HepG2 (cell line): Measurements from ENCODE around the gene GIPC3. TPM values are rescaled to one million over a fixed set of nuclear protein-coding genes. Genes with fewer than 3 reads are reported as not detected.

ENCODE experiments used
- ATF5 ChIP-seq: sonication (generic); formaldehyde crosslinking; IDR thresholded peaks from 2 replicates; pipeline ENCODE4 v1.4.0; 2020; ENCODE audit warnings: mild to moderate bottlenecking, low read depth, missing genetic modification reagents
- FOXK1 ChIP-seq: sonication (generic); formaldehyde crosslinking; IDR thresholded peaks from 2 replicates; pipeline ENCODE4 v1.4.0; 2020; ENCODE audit warnings: low read depth, missing genetic modification reagents, borderline replicate concordance
- GABPB1 ChIP-seq: IDR thresholded peaks from 2 replicates; pipeline ENCODE4 v1.6.1; 2016; ENCODE audit warnings: mild to moderate bottlenecking, missing genetic modification reagents, moderate library complexity, missing compliant biosample characterization
- HNF1B ChIP-seq: sonication (generic); formaldehyde crosslinking; IDR thresholded peaks from 2 replicates; pipeline ENCODE4 v1.5.1; 2020; ENCODE audit warnings: mild to moderate bottlenecking, moderate library complexity, missing genetic modification reagents
- ISL2 ChIP-seq: sonication (generic); formaldehyde crosslinking; IDR thresholded peaks from 2 replicates; pipeline ENCODE4 v1.5.0; 2020; ENCODE audit warnings: missing genetic modification reagents
- KLF13 ChIP-seq: sonication (generic); formaldehyde crosslinking; IDR thresholded peaks from 2 replicates; pipeline ENCODE4 v1.4.0; 2020; ENCODE audit warnings: mild to moderate bottlenecking, missing genetic modification reagents
- NR2C2 ChIP-seq: sonication (generic); formaldehyde crosslinking; IDR thresholded peaks from 2 replicates; pipeline ENCODE4 v1.4.0; 2020; ENCODE audit warnings: missing genetic modification reagents, mild to moderate bottlenecking, moderate library complexity, borderline replicate concordance
- PHF21A ChIP-seq: sonication (generic); formaldehyde crosslinking; IDR thresholded peaks from 2 replicates; pipeline ENCODE4 v1.5.0; 2020; ENCODE audit warnings: mild to moderate bottlenecking, missing genetic modification reagents
- POLR2AphosphoS5 ChIP-seq: IDR thresholded peaks from 2 replicates; pipeline ENCODE4 v1.6.1; 2012; ENCODE audit warnings: low read depth, low read length
- SALL1 ChIP-seq: sonication (generic); formaldehyde crosslinking; IDR thresholded peaks from 2 replicates; pipeline ENCODE4 v1.8.0; 2022; ENCODE audit warnings: mild to moderate bottlenecking, missing genetic modification reagents
- SMAD1 ChIP-seq: sonication (generic); formaldehyde crosslinking; IDR thresholded peaks from 2 replicates; pipeline ENCODE4 v1.4.0; 2020; ENCODE audit warnings: missing genetic modification reagents, low read depth, mild to moderate bottlenecking, borderline replicate concordance
- TARDBP ChIP-seq: sonication (generic); formaldehyde crosslinking; IDR thresholded peaks from 2 replicates; pipeline ENCODE4 v1.8.0; 2022; ENCODE audit warnings: mild to moderate bottlenecking, missing genetic modification reagents
- ZMYM4 ChIP-seq: sonication (generic); formaldehyde crosslinking; IDR thresholded peaks from 2 replicates; pipeline ENCODE4 v1.8.1; 2023; ENCODE audit warnings: mild to moderate bottlenecking, missing genetic modification reagents
- ZNF296 ChIP-seq: sonication (generic); formaldehyde crosslinking; conservative IDR thresholded peaks from 2 replicates; pipeline ENCODE4 v1.5.0; 2020; ENCODE audit warnings: mild to moderate bottlenecking, missing genetic modification reagents
- ZNF430 ChIP-seq: sonication (generic); formaldehyde crosslinking; IDR thresholded peaks from 2 replicates; pipeline ENCODE4 v1.9.0; 2021; ENCODE audit warnings: mild to moderate bottlenecking, missing genetic modification reagents
- ZNF503 ChIP-seq: sonication (generic); formaldehyde crosslinking; IDR thresholded peaks from 2 replicates; pipeline ENCODE4 v1.4.0; 2020; ENCODE audit warnings: missing genetic modification reagents
- ZNF614 ChIP-seq: IDR thresholded peaks from 2 replicates; pipeline ENCODE4 v1.6.1; 2018; ENCODE audit warnings: missing biosample characterization, missing genetic modification reagents, inconsistent platforms, borderline replicate concordance
- ZNF782 ChIP-seq: sonication (generic); formaldehyde crosslinking; IDR thresholded peaks from 2 replicates; pipeline ENCODE4 v1.4.0; 2020; ENCODE audit warnings: missing genetic modification reagents, mild to moderate bottlenecking, borderline replicate concordance
- ZSCAN31 ChIP-seq: sonication (generic); formaldehyde crosslinking; IDR thresholded peaks from 2 replicates; pipeline ENCODE4 v1.5.0; 2020; ENCODE audit warnings: low read depth, mild to moderate bottlenecking, missing genetic modification reagents
- polyA plus RNA-seq, 8 experiments: library from polyadenylated mRNA; depleted of rRNA in 3 of 8; stranded (reverse) in 7 of 8; unstranded in 1 of 8; fragments of >200 nt; fragmentation: Illumina TruSeq in 4 of 8; extraction: Trizol in 4 of 8; gene quantifications; 2 replicates each; pipeline versions ENCODE4 v1.2.1 to v1.2.3, GENCODE V29; 2011 to 2016; ENCODE audit warnings: low read depth in 4 of 8, missing spikeins in 1 of 8, mixed read lengths in 1 of 8; ENCODE audit not compliant: insufficient read depth in 1 of 8
- total RNA-seq, 5 experiments: library from RNA; depleted of rRNA; stranded (reverse); fragments of >200 nt; fragmentation: Illumina TruSeq; extraction: Trizol; gene quantifications; 2 replicates each; pipeline ENCODE4 v1.2.3, GENCODE V29; 2016; ENCODE audit warnings: low read depth in 1 of 5
- TF ChIP-seq, protein P1 (sequence below): sonication (generic); formaldehyde crosslinking; IDR thresholded peaks from 2 replicates; pipeline ENCODE4 v1.8.1; 2023; ENCODE audit warnings: mild to moderate bottlenecking, moderate library complexity, missing genetic modification reagents
- TF ChIP-seq, protein P2 (sequence below): sonication (generic); formaldehyde crosslinking; IDR thresholded peaks from 2 replicates; pipeline ENCODE4 v1.5.1; 2020; ENCODE audit warnings: missing genetic modification reagents, mild to moderate bottlenecking, borderline replicate concordance
- TF ChIP-seq, protein P3 (sequence below): sonication (generic); formaldehyde crosslinking; IDR thresholded peaks from 2 replicates; pipeline ENCODE4 v1.4.0; 2020; ENCODE audit warnings: mild to moderate bottlenecking, missing genetic modification reagents

The GIPC3 gene
- total and polyA plus RNA-seq, 2 of the 13 experiments (the other 11 are each of a cell fraction or from before 2014, with no cell fraction given), result 0.05 TPM; not detected in 1

DNA sequence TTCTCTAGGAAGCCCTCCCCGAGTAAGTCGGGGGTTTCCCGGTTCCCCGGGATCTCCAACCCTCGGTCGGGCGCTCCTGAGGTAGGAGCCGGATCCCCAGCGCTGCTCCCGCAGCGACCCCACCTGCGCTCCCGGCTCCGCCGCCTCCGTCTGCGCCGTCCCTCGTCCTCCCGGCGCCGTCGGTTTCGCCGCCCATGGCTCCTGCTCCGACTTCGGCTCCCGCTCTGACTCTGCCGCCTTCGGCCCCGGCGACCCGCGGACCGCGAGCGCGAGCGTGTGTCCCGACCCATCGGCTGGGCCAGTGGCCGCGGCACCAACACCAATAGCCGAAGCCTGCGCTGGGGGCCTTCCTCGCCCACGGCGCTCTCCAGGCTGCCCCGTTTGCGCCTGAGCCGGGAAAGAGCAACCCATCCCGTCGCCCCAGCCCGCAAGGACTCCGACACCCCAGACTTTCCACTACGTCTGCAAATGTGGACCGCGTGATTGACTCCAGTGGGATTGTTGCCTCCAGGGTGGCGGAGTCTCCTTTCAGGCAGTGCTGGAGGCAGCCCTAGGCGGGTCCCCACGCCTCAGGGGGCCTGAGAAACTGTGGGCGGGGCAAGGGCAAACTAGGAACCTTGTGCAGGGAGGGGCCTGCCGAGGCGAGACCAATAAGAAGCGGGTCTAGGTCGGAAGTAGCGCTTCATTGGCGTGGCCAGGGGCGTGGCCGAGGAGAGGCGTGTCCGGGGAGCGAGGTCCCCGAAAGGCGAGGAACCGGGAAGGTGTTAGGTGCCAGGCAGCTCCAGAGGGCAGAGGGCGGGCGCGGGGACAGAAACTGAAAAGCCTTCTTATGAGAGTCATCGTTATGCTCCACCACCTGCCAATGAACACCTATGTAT is 41.4 kb downstream of the GIPC3 start, which contains the start of gene CACTIN (continued):
- TF ChIP-seq ZMYM4 (CRISPR knock-in tag), result peak; percentile 68
- TF ChIP-seq PHF21A (CRISPR knock-in tag), result peak; percentile 85
- peak; percentile 76; the same call in 1 of the 2 replicates for TF ChIP-seq ZNF614 (CRISPR knock-in tag)
- no peak for TF ChIP-seq ZNF503 (CRISPR knock-in tag)
- TF ChIP-seq KLF13 (CRISPR knock-in tag), result no peak
- TF ChIP-seq ZNF296 (CRISPR knock-in tag), result no peak
- peak; percentile 94 for TF ChIP-seq TARDBP (CRISPR knock-in tag)
- no peak for TF ChIP-seq ZNF782 (CRISPR knock-in tag)
- peak; percentile 94 for TF ChIP-seq ZSCAN31
- TF ChIP-seq GABPB1 (CRISPR knock-in tag), result peak; percentile 90
- peak; percentile 89 for TF ChIP-seq SALL1 (CRISPR knock-in tag)
- TF ChIP-seq, protein P1, sequence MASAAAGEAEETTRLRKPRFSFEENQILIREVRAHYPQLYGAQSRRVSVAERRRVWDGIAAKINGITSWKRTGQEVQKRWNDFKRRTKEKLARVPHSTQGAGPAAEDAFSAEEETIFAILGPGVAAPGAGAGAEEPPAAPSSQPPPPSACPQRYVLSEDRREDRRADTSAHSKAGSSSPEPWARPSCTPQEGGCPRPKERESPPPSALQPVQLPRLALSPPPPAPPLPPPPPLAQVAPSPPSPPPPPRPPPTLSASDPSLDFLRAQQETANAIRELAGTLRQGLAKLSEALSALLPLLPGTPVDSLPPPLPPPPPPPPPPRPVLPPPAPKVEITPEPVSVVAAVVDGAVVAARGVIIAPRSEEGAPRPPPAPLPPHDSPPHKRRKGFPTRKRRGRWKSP (CRISPR knock-in tag), result peak; percentile 57
- TF ChIP-seq ISL2 (CRISPR knock-in tag), result peak; percentile 46; the same call in 1 of the 2 replicates
- TF ChIP-seq NR2C2 (CRISPR knock-in tag), result peak; percentile 84; the same call in 1 of the 2 replicates
- TF ChIP-seq FOXK1, result peak; percentile 94
- TF ChIP-seq ATF5 (CRISPR knock-in tag), result no peak
- peak; percentile 96 for TF ChIP-seq HNF1B (CRISPR knock-in tag)
- TF ChIP-seq, protein P2, sequence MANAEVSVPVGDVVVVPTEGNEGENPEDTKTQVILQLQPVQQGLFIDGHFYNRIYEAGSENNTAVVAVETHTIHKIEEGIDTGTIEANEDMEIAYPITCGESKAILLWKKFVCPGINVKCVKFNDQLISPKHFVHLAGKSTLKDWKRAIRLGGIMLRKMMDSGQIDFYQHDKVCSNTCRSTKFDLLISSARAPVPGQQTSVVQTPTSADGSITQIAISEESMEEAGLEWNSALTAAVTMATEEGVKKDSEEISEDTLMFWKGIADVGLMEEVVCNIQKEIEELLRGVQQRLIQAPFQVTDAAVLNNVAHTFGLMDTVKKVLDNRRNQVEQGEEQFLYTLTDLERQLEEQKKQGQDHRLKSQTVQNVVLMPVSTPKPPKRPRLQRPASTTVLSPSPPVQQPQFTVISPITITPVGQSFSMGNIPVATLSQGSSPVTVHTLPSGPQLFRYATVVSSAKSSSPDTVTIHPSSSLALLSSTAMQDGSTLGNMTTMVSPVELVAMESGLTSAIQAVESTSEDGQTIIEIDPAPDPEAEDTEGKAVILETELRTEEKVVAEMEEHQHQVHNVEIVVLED (CRISPR knock-in tag), result peak; percentile 91
- peak; percentile 69 for TF ChIP-seq POLR2AphosphoS5
- TF ChIP-seq, protein P3, sequence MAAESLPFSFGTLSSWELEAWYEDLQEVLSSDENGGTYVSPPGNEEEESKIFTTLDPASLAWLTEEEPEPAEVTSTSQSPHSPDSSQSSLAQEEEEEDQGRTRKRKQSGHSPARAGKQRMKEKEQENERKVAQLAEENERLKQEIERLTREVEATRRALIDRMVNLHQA (CRISPR knock-in tag), result no peak
- TF ChIP-seq ZNF430 (CRISPR knock-in tag), result peak; percentile 69
- TF ChIP-seq SMAD1, result no peak
